Measurements from ENCODE around the gene YBX3. TPM values are rescaled to one million over a fixed set of nuclear protein-coding genes. Genes with fewer than 3 reads are reported as not detected.
A peak's percentile ranks its signal among the peaks of the same experiment; 100 is the strongest.

The YBX3 gene
- total RNA-seq, 3 donors from 2014 or later = 262 to 381 (median 290) TPM

GRCh38 chr12:10725003-10725402 is 1.9 kb upstream of the YBX3 start:
- no peak for DNase-seq (ENCODE audit: low spot score in 2 of 2)
- H3K9me3 ChIP-seq = no peaks in the 10 kb centered on the region
- H3K27ac ChIP-seq = no peak overlapping the region
- no peak for TF ChIP-seq CTCF (IDR thresholded peaks at IDR 0.05)
- TF ChIP-seq POLR2AphosphoS5 (IDR thresholded peaks at IDR 0.05) = no peak
- TF ChIP-seq POLR2A (IDR thresholded peaks at IDR 0.05) = no peak
- no peaks in the 10 kb centered on the region for H3K4me1 ChIP-seq
- H3K36me3 ChIP-seq = no peaks in the 10 kb centered on the region
- no peak overlapping the region for H3K4me3 ChIP-seq
- intact Hi-C loops (cut with DNase I; ENCODE audit: low total_unique reads) = no loop called here
- H3K27me3 ChIP-seq = no peaks in the 10 kb centered on the region

- H3K4me3 ChIP-seq = peak overlapping the region; percentile 88 to 97 (median 90)
- peak; percentile 40 to 55 for DNase-seq (ENCODE audit: low spot score in 2 of 2)
- peaks cover 0 to 2% of the 10 kb centered on the region in 2 donors for H3K4me1 ChIP-seq
- H3K27ac ChIP-seq = peak overlapping the region; percentile 99 to 100
- no peaks in the 10 kb centered on the region for H3K9me3 ChIP-seq
- H3K36me3 ChIP-seq = no peaks in the 10 kb centered on the region
- TF ChIP-seq CTCF (IDR thresholded peaks at IDR 0.05) (peak; percentile 30 to 54 (median 42)), POLR2A (IDR thresholded peaks at IDR 0.05) (no peak)
- no peaks in the 10 kb centered on the region for H3K27me3 ChIP-seq
- intact Hi-C loops (cut with DNase I; ENCODE audit: low total_unique reads) = no loop called here
Measured at GRCh38 chr12:10722502-10722904, 620 bp downstream of the YBX3 start.

- Histone ChIP-seq H3K27ac (peak overlapping the region; percentile 99 to 100), H3K27me3 (no peaks in the 10 kb centered on the region), H3K4me3 (peak overlapping the region; percentile 88 to 97 (median 90)), H3K4me1 (peaks cover 0 to 9% of the 10 kb centered on the region in 2 donors), H3K36me3 (no peaks in the 10 kb centered on the region), H3K9me3 (no peaks in the 10 kb centered on the region)
- TF ChIP-seq POLR2AphosphoS5 (IDR thresholded peaks at IDR 0.05) (peak; percentile 98 to 100 (median 99)), POLR2A (IDR thresholded peaks at IDR 0.05) (peak; percentile 8), CTCF (IDR thresholded peaks at IDR 0.05) (no peak)
- intact Hi-C loops (cut with DNase I; ENCODE audit: low total_unique reads) = no loop called here
- DNase-seq (ENCODE audit: low spot score in 2 of 2) = peak; percentile 96 to 97
Measured at GRCh38 chr12:10721651-10722501, 1.2 kb downstream of the YBX3 start.

- intact Hi-C loops (cut with DNase I; ENCODE audit: low total_unique reads) = no loop called here
- peaks cover 0 to 14% of the 10 kb centered on the region in 2 donors for H3K4me1 ChIP-seq
- H3K9me3 ChIP-seq = no peaks in the 10 kb centered on the region
- no peaks in the 10 kb centered on the region for H3K27me3 ChIP-seq
- no peak for DNase-seq (ENCODE audit: low spot score in 2 of 2)
- TF ChIP-seq POLR2AphosphoS5 (IDR thresholded peaks at IDR 0.05) (no peak), POLR2A (IDR thresholded peaks at IDR 0.05) (no peak), CTCF (IDR thresholded peaks at IDR 0.05) (no peak)
- H3K36me3 ChIP-seq = no peaks in the 10 kb centered on the region
- H3K4me3 ChIP-seq = peak overlapping the region; percentile 88 to 97 (median 90)
- H3K27ac ChIP-seq = peak overlapping the region; percentile 99 to 100
Measured at GRCh38 chr12:10720974-10721650, 2.0 kb downstream of the YBX3 start.

GRCh38 chr12:10719482-10719881 is 3.6 kb downstream of the YBX3 start:
- Histone ChIP-seq H3K4me1 (peaks cover 0 to 18% of the 10 kb centered on the region in 2 donors), H3K36me3 (no peaks in the 10 kb centered on the region), H3K9me3 (no peaks in the 10 kb centered on the region), H3K27ac (peak overlapping the region; percentile 45 to 100), H3K4me3 (peak overlapping the region in 2 of 3 donors; percentile 6 to 35), H3K27me3 (no peaks in the 10 kb centered on the region)
- TF ChIP-seq CTCF (IDR thresholded peaks at IDR 0.05) (no peak), POLR2AphosphoS5 (IDR thresholded peaks at IDR 0.05) (no peak), POLR2A (IDR thresholded peaks at IDR 0.05) (no peak)
- intact Hi-C loops (cut with DNase I; ENCODE audit: low total_unique reads) = no loop called here
- DNase-seq (ENCODE audit: low spot score in 2 of 2) = no peak
